Gastrocnemius medialis (tissue), 4 donors: ENCODE results near the gene EBLN1. TPM values are rescaled to one million over a fixed set of nuclear protein-coding genes. Genes with fewer than 3 reads are reported as not detected.

ENCODE experiments used
- ATAC-seq, 2 donors: fragments of 150-250 bp; one replicate each; pipeline ENCODE4 v1.9.1; 2016
- DNase-seq, 2 donors: peaks; one replicate each; pipeline ENCODE4 v3.0.0-alpha.2; 2019
- H3K27ac ChIP-seq, 4 donors: fragments of 200-600 bp; sonication (generic); 1 replicate in 1 of 4; 2 replicates in 3 of 4; pipeline ENCODE4 v1.5.1; 2016 to 2018; ENCODE audit warnings: mild to moderate bottlenecking in 2 of 4, moderate library complexity in 1 of 4
- H3K27me3 ChIP-seq, 3 donors: fragments of 200-600 bp; sonication (generic) in 2 of 3; 1 replicate in 1 of 3; 2 replicates in 2 of 3; pipeline versions ENCODE4 v1.5.1 to v1.6.0; 2016 to 2019; ENCODE audit warnings: mild to moderate bottlenecking in 1 of 3, moderate library complexity in 1 of 3
- H3K36me3 ChIP-seq, 2 donors: fragments of 200-600 bp; sonication (generic) in 1 of 2; one replicate each; pipeline ENCODE4 v1.5.1; 2017 to 2018
- H3K4me1 ChIP-seq, 2 donors: fragments of 200-600 bp; sonication (generic) in 1 of 2; one replicate each; pipeline ENCODE4 v1.5.1; 2016 to 2017; ENCODE audit warnings: mild to moderate bottlenecking in 2 of 2
- H3K4me3 ChIP-seq, 4 donors: fragments of 200-600 bp; sonication (generic) in 3 of 4; 1 replicate in 1 of 4; 2 replicates in 3 of 4; pipeline ENCODE4 v1.5.1; 2016 to 2019; ENCODE audit warnings: mild to moderate bottlenecking in 2 of 4
- H3K9me3 ChIP-seq, 3 donors: fragments of 200-600 bp; sonication (generic) in 2 of 3; 1 replicate in 1 of 3; 2 replicates in 2 of 3; pipeline ENCODE4 v1.5.1; 2016 to 2019
- CTCF ChIP-seq, 5 experiments: fragments of 450-650 bp in 3 of 5; fragments of 200-600 bp in 2 of 5; sonication (generic) in 2 of 5; IDR thresholded peaks in 4 of 5; conservative IDR thresholded peaks in 1 of 5; 1 replicate in 4 of 5; 2 replicates in 1 of 5; pipeline ENCODE4 v1.5.1; 2016 to 2019; ENCODE audit warnings: antibody characterized with exemption in 5 of 5, mild to moderate bottlenecking in 3 of 5, moderate library complexity in 3 of 5
- POLR2A ChIP-seq, 2 donors: fragments of 450-650 bp; IDR thresholded peaks; one replicate each; pipeline ENCODE4 v1.6.1; 2017; ENCODE audit warnings: antibody characterized with exemption in 2 of 2, mild to moderate bottlenecking in 2 of 2, moderate library complexity in 2 of 2
- in situ Hi-C, 4 donors: fragments of 200-750 bp; cut with MboI; loops; one replicate each; pipeline versions ENCODE4 v1.15.0 to v1.8.0; 2017; ENCODE audit warnings: low sequenced_read_pairs in 4 of 4
- intact Hi-C: fragments of 100-400 bp; cut with DNase I; formaldehyde crosslinking; loops from one replicate; pipeline ENCODE4 v1.15.1; 2023; ENCODE audit warnings: low total_unique reads
- total RNA-seq, 4 donors: library from RNA; depleted of rRNA; stranded (reverse); fragments of >200 nt; gene quantifications; one replicate each; pipeline versions ENCODE4 v1.1.0 to v1.2.3, GENCODE V29; 2016

The EBLN1 gene
- total RNA-seq, 4 donors from 2014 or later: not detected

- Histone ChIP-seq H3K36me3 (no peaks in the 10 kb centered on the region), H3K27me3 (no peaks in the 10 kb centered on the region), H3K4me1 (peaks cover 3 to 7% of the 10 kb centered on the region in 2 donors), H3K27ac (no peak overlapping the region), H3K4me3 (no peak overlapping the region), H3K9me3 (no peaks in the 10 kb centered on the region)
- ATAC-seq: no peak
- intact Hi-C loops (loop anchor here (5.0 to 10.0 kb wide), 2 partner anchors 111 to 864 kb away; partner anchors contain the start of gene MSRB2), in situ Hi-C loops (loop anchor here in 2 of 4 donors (25.0 kb wide), 2 partner anchors 206 to 219 kb away; partner anchors contain the start of gene DNAJC1 (in 1 of the 2))
- no peak for DNase-seq
- no peak for TF ChIP-seq CTCF (IDR thresholded peaks at IDR 0.05 in 4 of 5, conservative IDR thresholded peaks at IDR 0.05 in 1 of 5)
- no peak for TF ChIP-seq POLR2A (IDR thresholded peaks at IDR 0.05)
These were observed 13.4 kb upstream of the EBLN1 start for GRCh38 chr10:22231260-22231659.

DNA sequence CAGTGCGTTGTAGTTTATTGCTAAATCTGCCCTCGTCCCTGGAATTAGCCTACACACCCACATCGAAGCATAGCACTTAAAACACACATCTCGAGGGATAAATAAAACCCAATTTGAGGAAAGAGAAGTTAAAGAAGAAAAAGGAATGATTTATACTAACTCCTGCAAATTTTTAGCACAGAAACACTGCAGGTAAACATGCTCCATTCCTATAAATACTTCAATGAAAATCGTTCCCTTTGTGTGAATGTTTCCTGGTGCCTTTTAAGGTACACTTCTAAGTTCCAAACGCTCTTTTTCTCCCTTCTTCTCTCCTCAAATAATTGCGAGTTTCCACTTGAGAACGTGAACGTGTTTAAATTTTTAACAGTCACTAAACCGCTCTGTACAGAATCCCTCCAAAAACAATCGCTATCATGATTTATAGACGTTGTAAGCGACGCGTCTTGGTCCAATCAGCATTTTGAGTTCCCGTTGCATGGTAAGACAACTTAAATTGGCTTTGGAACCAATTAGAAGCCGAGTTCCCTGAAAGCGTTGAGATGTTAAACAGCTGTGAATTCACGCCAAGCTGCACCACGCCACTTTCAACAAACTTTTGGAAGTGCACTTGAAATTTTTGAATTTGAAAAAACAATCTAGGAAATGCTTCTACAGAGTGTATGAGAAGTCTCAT, 12.5 kb upstream of the EBLN1 start:
- Histone ChIP-seq H3K36me3 (no peaks in the 10 kb centered on the region), H3K4me3 (peak overlapping the region; percentile 72 to 92 (median 82)), H3K27me3 (no peaks in the 10 kb centered on the region), H3K27ac (peak overlapping the region; percentile 83 to 95 (median 90)), H3K9me3 (no peaks in the 10 kb centered on the region), H3K4me1 (peaks cover 3 to 7% of the 10 kb centered on the region in 2 donors)
- TF ChIP-seq CTCF (IDR thresholded peaks at IDR 0.05 in 4 of 5, conservative IDR thresholded peaks at IDR 0.05 in 1 of 5): no peak
- TF ChIP-seq POLR2A (IDR thresholded peaks at IDR 0.05): no peak
- in situ Hi-C loops (loop anchor here in 2 of 4 donors (25.0 kb wide), 2 partner anchors 207 to 218 kb away; partner anchors contain the start of gene DNAJC1 (in 1 of the 2)), intact Hi-C loops (loop anchor here (5.0 to 10.0 kb wide), 2 partner anchors 112 to 865 kb away; partner anchors contain the start of gene MSRB2)
- ATAC-seq (no peak), DNase-seq (no peak)

GRCh38 chr10:22229802-22230157, 12.0 kb upstream of the EBLN1 start:
- intact Hi-C loops: loop anchor here (1.0 to 10.0 kb wide), 8 partner anchors 23 to 865 kb away; partner anchors contain the start of genes COMMD3, DNAJC1, MLLT10 and MSRB2
- no peak for ATAC-seq
- in situ Hi-C loops: loop anchor here in 2 of 4 donors (10.0 to 25.0 kb wide), 3 partner anchors 85 to 217 kb away; partner anchors contain the start of genes COMMD3 (in 1 of the 2) and DNAJC1 (in 1 of the 2)
- Histone ChIP-seq H3K4me1 (peaks cover 3 to 7% of the 10 kb centered on the region in 2 donors), H3K27ac (peak overlapping the region; percentile 83 to 95 (median 90)), H3K4me3 (peak overlapping the region; percentile 72 to 92 (median 82)), H3K27me3 (no peaks in the 10 kb centered on the region), H3K36me3 (no peaks in the 10 kb centered on the region), H3K9me3 (no peaks in the 10 kb centered on the region)
- DNase-seq: no peak
- no peak for TF ChIP-seq POLR2A (IDR thresholded peaks at IDR 0.05)
- TF ChIP-seq CTCF (IDR thresholded peaks at IDR 0.05 in 4 of 5, conservative IDR thresholded peaks at IDR 0.05 in 1 of 5): no peak

GRCh38 chr10:22228943-22229801, 11.4 kb upstream of the EBLN1 start:
- H3K9me3 ChIP-seq: no peaks in the 10 kb centered on the region
- H3K27ac ChIP-seq: peak overlapping the region; percentile 83 to 95 (median 90)
- peak overlapping the region; percentile 72 to 92 (median 82) for H3K4me3 ChIP-seq
- DNase-seq (peak; percentile 71 to 77), ATAC-seq (peak; percentile 91 to 92)
- TF ChIP-seq CTCF (IDR thresholded peaks at IDR 0.05 in 4 of 5, conservative IDR thresholded peaks at IDR 0.05 in 1 of 5): no peak
- peak in 1 of 2 donors; percentile 14 for TF ChIP-seq POLR2A (IDR thresholded peaks at IDR 0.05)
- intact Hi-C loops: loop anchor here (1.0 to 10.0 kb wide), 6 partner anchors 23 to 734 kb away; partner anchors contain the start of genes COMMD3, DNAJC1 and MLLT10
- H3K4me1 ChIP-seq: peaks cover 3 to 7% of the 10 kb centered on the region in 2 donors
- in situ Hi-C loops: loop anchor here in 2 of 4 donors (10.0 to 25.0 kb wide), 3 partner anchors 86 to 217 kb away; partner anchors contain the start of genes COMMD3 (in 1 of the 2) and DNAJC1 (in 1 of the 2)
- no peaks in the 10 kb centered on the region for H3K27me3 ChIP-seq
- H3K36me3 ChIP-seq: no peaks in the 10 kb centered on the region
